C4-2B (cell line): Measurements from ENCODE around the gene PLA2G4E.
A peak's percentile ranks its signal among the peaks of the same experiment; 100 is the strongest.

Source experiments
- H3K27ac ChIP-seq: fragments of 450-650 bp; 2 replicates; pipeline ENCODE4 v1.5.1; 2017
- CTCF ChIP-seq: fragments of 450-650 bp; conservative IDR thresholded peaks from 2 replicates; pipeline ENCODE4 v1.5.1; 2017; ENCODE audit warnings: mild to moderate bottlenecking
- ZFX ChIP-seq: fragments of 450-650 bp; IDR thresholded peaks from 2 replicates; pipeline ENCODE4 v1.6.1; 2017

PLA2G4E gene

GRCh38 chr15:42048821-42049200 is 28.0 kb upstream of the PLA2G4E start:
- no peak for TF ChIP-seq ZFX
- TF ChIP-seq CTCF, result no peak
- no peak overlapping the region for H3K27ac ChIP-seq

GRCh38 chr15:42048080-42048820 is 27.4 kb upstream of the PLA2G4E start:
- H3K27ac ChIP-seq, result no peak overlapping the region
- TF ChIP-seq ZFX (no peak), CTCF (no peak)

- TF ChIP-seq ZFX (no peak), CTCF (no peak)
- peak overlapping the region; percentile 97 for H3K27ac ChIP-seq
Measured at GRCh38 chr15:42046597-42046996, 25.8 kb upstream of the PLA2G4E start.

- TF ChIP-seq CTCF (no peak), ZFX (no peak)
- H3K27ac ChIP-seq, result peak overlapping the region; percentile 97
Measured at GRCh38 chr15:42045211-42045615, 24.4 kb upstream of the PLA2G4E start.

- no peak overlapping the region for H3K27ac ChIP-seq
- no peak for TF ChIP-seq CTCF
- no peak for TF ChIP-seq ZFX
Measured at GRCh38 chr15:42042602-42043400, 22.0 kb upstream of the PLA2G4E start.

GRCh38 chr15:42038401-42038800 is 17.6 kb upstream of the PLA2G4E start:
- H3K27ac ChIP-seq, result no peak overlapping the region
- no peak for TF ChIP-seq CTCF

GRCh38 chr15:42037656-42038055 is 16.8 kb upstream of the PLA2G4E start:
- TF ChIP-seq ZFX (no peak), CTCF (no peak)
- no peak overlapping the region for H3K27ac ChIP-seq
